GM19099 (cell line): ENCODE measurements around the gene ATRN.

Experiments
- POLR2A ChIP-seq: IDR thresholded peaks from 3 replicates; pipeline ENCODE4 v1.6.1; 2011; ENCODE audit warnings: low read depth; ENCODE audit not compliant: insufficient read length; ENCODE audit errors: extremely low read depth

Gene ATRN

DNA sequence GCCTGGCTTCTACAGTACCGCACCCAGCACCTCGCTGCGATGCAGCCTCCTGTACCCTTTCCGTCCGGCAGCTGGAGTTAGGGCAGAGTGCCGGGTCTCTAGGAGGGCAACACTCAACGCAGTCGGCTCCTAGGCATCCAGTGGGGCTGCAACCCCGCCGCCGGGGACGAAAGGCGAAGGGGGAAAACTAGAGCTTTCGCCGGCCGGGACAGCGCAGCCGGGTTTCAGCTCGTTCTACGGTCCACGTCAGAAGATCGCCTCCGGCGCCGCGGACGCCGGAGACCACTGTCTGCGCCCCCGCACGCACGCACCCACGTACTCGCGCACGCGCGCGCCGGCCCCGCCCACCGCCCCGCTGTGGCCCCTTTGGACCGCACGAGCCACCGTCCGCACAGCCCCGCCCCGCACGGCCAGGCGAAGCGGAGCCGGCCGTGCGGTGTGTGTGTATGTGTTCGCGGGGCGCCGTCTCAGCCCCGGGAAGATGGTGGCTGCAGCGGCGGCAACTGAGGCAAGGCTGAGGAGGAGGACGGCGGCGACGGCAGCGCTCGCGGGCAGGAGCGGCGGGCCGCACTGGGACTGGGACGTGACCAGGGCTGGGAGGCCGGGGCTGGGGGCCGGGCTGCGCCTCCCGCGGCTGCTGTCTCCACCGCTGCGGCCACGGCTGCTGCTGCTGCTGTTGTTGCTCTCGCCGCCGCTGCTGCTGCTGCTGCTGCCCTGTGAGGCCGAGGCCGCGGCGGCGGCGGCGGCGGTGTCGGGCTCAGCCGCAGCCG is at the start of gene ATRN:
Gene ATRN (plus strand): TSS at position 392 of the 770 bp plus-strand sequence. CDS start 90 bp downstream, at position 482.
- TF ChIP-seq POLR2A = peak; percentile 83

DNA sequence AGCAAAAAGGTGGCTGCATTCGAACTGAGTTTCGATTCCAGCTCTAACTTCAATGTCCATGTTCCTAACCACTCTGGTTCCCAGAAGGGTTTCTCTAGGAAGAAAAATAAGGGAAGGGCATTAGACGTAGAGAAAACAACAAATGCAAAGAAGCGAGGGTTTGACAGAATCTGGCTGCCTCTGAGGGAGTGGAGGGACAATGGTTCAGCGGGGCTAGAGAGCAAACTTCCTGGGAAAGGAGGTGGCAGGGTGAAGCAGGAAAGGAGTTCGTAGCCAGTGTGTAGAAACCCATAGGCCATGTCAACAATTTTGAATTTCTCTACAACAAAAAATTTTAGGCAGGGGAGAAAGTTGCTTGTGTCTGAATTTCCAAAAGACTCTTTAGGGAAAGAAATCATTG is 48.8 kb upstream of the ATRN start:
- no peak for TF ChIP-seq POLR2A

DNA sequence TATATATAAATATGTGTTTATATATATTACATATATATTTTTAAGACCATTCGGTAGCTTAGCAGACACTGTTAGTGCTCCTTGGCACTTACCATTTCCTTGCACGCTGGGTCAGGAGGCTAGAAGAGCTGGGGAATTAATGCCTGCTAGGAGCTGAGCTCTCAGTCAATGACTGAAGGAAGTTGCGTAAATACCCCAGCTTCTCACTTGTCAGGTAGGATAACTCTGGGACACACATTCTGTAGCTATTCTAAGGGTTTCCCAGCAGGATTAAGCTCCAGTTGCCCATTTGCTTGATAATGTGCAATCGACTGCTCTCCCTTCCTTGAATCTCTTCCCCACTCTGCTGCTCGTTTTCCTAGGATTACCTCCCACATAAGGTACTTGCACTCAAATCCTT is 47.7 kb upstream of the ATRN start:
- no peak for TF ChIP-seq POLR2A

DNA sequence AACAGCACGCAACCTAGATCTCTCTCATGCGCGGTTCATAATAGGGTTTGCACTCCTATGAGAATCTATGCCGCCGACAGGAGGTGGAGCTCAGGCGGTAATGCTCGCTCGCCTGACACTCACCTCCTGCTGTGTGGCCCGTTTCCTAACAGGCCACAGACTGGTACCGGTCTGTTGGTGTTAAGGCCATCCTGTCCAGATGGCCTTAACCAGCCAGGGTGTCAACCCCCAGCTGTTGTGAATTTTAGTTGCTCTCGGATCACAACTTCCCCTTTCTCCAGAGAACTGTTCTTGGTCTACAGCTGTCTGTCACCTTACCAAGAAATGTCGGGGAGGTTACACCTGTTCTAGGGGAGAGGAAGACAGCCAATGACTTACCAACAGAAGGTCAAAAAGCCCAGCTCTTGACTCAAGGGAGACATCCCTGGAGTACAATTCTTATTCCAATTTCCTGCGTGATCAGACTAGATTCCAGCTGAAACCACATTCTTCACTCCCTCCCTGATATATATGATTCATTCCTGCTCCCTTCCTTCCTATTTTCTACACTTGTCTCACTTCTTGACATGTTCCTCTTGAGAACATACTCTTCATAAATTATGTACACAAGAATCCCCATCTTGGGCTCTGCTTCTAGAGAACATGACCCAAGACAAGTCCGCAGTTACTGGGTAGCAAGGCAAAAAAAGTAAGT is 40.3 kb upstream of the ATRN start:
- no peak for TF ChIP-seq POLR2A

DNA sequence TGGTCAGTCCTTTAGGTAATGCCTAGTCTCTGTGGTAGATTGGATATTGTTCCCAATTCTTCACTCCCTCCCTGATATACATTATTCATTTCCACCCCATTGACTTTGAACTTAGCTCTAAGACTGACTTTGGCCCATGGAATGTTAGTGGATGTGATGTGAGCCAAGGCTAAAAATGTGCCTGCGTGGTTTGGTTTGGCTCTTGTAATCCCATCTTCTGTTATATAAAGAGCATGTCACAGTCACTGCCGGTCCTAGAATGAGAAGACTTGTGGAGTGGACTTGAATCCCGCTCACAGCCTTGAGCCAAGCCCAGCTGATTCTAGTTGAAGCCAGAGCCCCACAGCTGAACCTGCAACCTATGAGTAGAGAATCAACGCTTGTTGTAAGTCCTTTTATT is 39.7 kb upstream of the ATRN start:
- TF ChIP-seq POLR2A = no peak

DNA sequence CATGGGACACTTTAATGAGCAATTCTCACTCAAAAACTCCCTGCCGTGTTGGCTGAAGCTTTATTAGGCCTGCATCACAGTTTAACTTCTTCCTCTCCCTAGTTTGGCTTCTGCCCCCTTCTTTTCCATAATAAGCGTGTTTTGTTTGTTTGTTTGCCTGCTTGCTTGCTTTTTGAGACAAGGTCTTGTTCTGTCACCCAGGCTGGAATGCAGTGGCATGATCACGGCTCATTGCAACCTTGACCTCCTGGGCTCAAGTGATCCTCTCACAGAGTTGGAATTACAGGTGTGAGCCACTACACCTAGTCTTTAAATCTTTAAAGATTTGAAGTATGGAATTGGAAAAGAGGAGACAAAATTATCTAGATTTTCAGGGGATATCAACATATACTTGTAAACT is 38.0 kb upstream of the ATRN start:
- no peak for TF ChIP-seq POLR2A

DNA sequence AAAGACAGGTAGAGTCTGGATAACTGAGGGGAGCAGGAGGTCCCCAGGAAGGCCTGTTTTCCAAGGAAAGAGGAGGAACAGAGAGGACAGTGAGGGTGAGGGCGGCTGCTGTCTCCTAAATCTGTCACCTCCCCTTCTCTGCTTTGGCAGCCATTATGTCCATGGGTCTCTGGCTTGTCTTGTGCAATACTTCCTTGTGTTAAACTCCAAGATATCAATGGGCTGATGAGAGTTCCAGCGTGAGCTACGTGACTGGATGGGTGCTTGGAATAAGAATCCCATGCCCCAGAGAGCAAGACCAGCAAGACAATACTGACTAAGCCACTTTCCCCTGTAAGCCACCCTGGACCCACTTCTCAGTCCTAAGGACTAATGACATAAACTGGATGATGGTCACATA is 37.1 kb upstream of the ATRN start:
- TF ChIP-seq POLR2A = no peak

DNA sequence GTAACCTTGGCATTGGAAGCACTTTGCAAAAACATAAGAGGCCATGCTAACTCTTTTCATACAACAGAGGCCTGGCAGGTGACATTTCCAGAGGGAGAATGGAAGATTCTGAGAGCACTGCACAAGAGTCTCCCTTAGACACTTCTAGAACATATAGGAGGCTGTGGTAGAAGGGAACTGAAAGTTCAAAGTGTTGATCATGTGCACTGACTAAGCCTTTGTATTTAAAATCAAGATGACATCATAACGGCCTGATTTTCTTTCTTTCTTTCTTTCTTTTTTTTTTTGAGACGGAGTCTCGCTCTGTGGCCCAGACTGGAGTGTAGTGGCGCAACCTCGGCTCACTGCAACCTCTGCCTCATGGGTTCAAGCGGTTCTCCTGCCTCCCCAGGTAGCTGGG is 36.6 kb upstream of the ATRN start:
- TF ChIP-seq POLR2A = no peak

DNA sequence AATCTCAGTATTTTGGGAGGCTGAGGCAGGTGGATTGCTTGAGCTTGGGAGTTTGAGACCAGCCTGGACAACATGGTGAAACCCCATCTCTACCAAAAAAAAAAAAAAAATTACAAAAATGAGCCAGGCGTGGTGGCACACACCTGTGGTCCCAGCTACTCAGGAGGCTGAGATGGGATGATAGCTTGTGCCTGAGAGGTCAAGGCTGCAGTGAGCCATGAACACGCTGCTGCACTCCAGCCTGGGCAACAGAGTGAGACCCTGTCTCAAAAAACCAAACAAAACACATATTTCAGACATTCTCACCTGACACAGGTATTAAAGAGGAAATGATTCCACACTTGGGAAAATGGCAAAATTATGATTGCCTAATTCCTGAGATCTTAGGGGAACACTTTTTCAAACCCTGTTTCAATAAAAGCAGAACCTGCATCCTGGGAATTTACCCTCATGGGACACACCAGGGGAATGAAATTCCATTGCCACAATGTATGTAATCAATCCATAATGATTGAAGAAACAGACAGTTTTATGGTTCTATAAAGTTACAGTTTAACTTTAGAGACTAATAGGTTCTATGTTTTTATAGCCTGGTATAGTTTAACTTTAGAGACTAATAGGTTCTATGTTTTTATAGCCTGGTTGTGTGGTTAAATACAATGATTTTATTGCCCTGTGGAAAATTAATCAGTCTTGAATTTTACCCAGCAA is 33.8 kb upstream of the ATRN start:
- no peak for TF ChIP-seq POLR2A

DNA sequence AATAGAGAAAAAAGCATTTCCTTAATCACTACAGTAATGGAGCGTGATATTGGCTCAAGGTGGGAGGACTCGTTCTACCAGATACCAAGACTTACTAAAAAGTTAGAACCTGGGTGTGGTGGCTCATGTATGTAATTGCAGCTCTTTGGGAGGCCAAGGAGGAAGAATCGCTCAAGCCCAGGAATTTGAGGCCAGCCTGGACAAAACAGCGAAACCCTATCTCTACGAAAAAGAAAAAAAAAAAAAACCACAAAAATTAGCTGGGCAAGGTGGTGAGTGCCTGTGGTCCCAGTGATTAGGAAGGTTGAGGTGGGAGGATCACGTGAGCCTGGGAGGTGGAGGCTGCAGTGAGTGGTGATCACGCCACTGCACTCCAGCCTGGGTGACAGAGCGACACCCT is 24.0 kb upstream of the ATRN start:
- no peak for TF ChIP-seq POLR2A

DNA sequence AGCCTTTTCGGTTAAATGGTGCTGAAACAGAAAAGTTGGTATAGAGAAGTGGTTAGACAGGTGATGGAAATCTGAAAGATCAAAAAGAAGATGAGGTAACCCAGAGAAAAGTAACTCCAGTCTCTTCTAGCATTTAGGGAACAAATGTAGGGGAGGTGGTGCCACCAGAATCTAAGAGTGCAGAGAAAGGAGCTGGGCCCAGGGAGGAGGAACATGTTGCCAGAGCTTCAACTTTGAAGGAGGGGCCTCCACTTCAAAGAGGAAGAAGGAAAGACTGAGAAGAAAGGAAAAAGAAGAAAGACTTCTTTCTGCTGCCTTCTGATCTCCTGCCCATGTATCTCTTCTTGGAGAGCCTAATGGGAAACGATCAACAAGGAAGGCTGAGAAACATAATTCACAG is 23.5 kb upstream of the ATRN start:
- TF ChIP-seq POLR2A = no peak

DNA sequence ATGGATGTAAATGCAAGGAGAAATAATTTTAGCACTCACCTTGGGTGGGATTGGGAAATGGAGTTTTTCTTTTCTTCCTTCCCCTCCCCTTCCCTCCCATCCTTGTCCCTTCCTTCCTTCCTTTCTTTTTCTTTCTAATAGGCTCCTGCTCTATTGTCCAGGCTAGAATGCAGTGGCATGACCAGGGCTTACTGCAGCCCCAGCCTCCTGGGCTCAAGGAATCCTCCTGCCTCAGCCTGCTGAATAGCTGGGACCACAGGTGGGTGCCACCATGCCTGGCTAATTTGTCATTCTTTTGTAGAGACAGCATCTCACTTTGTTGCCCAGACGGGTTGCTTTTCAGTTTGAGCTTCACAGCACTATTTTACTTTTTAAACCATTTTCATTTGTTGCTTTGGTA is 21.5 kb upstream of the ATRN start:
- no peak for TF ChIP-seq POLR2A

DNA sequence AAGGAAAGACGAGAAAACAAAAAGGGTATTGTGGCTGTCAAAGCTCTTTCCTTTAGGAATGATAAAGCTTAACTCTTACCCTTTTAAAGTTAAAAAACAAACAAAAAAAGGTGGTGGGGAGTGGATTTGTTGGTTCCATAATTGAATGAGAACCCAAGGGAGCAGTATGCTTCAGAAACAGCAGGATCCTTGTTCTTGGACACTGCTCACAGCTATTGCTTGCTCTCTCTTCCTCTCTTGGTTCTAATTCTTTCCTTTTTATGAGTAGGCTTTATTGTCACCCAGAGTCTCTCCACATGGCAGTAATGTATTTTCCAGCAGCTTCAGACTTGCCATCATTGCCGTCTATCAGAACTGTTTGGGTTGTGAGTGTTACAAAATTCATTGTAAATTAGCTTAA is 18.7 kb upstream of the ATRN start:
- TF ChIP-seq POLR2A = no peak

DNA sequence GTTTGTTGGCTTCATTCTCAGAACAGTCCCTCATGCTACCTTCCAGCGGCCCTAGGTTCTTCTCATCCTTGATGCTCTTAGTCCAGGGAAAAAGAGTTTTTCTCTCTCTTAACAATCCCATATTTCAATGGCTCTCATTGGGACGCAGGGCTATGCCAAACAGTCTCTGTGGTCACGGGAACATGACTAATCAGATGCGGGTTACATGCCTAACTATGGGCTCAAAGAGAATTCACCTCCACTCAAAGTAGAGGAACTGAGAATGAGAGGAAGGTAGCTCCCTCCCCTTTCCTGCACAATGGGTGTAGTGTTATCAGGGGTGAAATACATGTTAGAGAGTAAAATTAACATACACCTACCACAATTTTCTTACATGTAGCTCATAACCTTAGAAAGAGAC is 18.1 kb upstream of the ATRN start:
- no peak for TF ChIP-seq POLR2A

DNA sequence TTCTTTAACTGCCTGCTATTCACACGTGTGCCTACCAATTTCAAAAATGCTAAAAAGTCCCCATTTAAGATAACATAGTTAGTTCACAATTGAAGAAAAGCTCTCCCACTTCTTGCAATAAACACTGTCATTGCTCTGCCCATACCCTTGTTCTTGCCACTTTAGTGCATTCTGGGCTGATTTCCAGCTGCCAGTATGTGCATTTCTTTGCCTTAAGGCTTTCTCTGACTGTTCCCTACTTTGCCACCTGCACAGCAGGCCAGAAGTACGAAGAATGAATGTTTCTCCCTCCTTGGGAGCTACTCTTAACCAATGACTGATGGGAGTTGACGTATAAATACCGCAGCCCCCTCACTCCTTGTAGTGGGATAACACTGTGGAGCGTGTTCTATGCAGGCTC is 16.0 kb upstream of the ATRN start:
- no peak for TF ChIP-seq POLR2A

DNA sequence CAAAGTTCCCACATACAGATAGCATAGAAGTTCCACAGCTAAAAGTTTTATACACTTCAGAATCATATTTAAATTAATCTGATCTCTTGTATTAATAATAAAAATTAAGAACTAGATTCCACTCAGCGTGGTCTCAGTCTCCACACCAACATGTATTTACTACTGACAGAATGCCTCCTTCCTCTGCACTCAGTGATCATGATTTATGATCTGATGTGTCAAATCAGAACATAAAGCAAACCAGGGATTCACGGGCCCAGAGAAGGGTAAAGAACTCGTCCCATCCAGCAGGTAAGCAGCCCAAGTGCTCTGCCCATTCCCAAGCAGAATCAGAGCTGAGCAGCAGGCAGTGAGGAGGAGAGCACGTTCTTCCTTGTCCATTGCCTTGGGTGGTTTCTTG is 14.2 kb upstream of the ATRN start:
- TF ChIP-seq POLR2A = no peak
